OCI-LY3 (cell line): ENCODE measurements around the gene SNX25.

Experiments
- EZH2phosphoT487 ChIP-seq: fragments of 200-600 bp; shearing (Covaris generic); IDR thresholded peaks from 2 replicates; pipeline ENCODE4 v1.6.1; 2018; ENCODE audit warnings: antibody characterized with exemption, mixed run types, low read depth
- TF ChIP-seq, protein P1 (sequence below): fragments of 200-600, 300-600 bp; sonication (generic); IDR thresholded peaks from 2 replicates; pipeline ENCODE4 v1.5.1; 2014; ENCODE audit warnings: antibody characterized with exemption, low read length, low read depth

GRCh38 chr4:185392156-185392555 lies 182.8 kb downstream of the SNX25 start:
- TF ChIP-seq, protein P1, sequence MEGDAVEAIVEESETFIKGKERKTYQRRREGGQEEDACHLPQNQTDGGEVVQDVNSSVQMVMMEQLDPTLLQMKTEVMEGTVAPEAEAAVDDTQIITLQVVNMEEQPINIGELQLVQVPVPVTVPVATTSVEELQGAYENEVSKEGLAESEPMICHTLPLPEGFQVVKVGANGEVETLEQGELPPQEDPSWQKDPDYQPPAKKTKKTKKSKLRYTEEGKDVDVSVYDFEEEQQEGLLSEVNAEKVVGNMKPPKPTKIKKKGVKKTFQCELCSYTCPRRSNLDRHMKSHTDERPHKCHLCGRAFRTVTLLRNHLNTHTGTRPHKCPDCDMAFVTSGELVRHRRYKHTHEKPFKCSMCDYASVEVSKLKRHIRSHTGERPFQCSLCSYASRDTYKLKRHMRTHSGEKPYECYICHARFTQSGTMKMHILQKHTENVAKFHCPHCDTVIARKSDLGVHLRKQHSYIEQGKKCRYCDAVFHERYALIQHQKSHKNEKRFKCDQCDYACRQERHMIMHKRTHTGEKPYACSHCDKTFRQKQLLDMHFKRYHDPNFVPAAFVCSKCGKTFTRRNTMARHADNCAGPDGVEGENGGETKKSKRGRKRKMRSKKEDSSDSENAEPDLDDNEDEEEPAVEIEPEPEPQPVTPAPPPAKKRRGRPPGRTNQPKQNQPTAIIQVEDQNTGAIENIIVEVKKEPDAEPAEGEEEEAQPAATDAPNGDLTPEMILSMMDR, result no peak
- no peak for TF ChIP-seq EZH2phosphoT487
